ENCODE data around the gene MAFG. TPM values are rescaled to one million over a fixed set of nuclear protein-coding genes. Genes with fewer than 3 reads are reported as not detected.

MAFG gene
- total and polyA plus RNA-seq, 2 of the 13 experiments (the other 11 are each of a cell fraction or from before 2014, with no cell fraction given) = 14.5 to 20.0 TPM

- TF ChIP-seq ZNF780A (CRISPR knock-in tag; IDR thresholded peaks at IDR 0.05) (peak; percentile 94), MXI1 (IDR thresholded peaks at IDR 0.05; ENCODE audit: borderline replicate concordance, low read depth, low read length) (peak; percentile 78; the same call in 2 of the 3 replicates), RBAK (CRISPR knock-in tag; IDR thresholded peaks at IDR 0.05) (0 out of 2 replicates have a peak, but pooled peaks have one; percentile 44), CC2D1A (CRISPR knock-in tag; IDR thresholded peaks at IDR 0.05) (peak; percentile 74; the same call in 1 of the 2 replicates), ZBTB7B (CRISPR knock-in tag; IDR thresholded peaks at IDR 0.05) (0 out of 2 replicates have a peak, but pooled peaks have one; percentile 47), ZNF891 (CRISPR knock-in tag; IDR thresholded peaks at IDR 0.05) (peak; percentile 97), POLR2AphosphoS2 (IDR thresholded peaks at IDR 0.05; ENCODE audit: low read depth, low read length) (peak; percentile 84; the same call in 1 of the 2 replicates), ZNF747 (CRISPR knock-in tag; IDR thresholded peaks at IDR 0.05; ENCODE audit: borderline replicate concordance) (peak; percentile 70), ZNF562 (CRISPR knock-in tag; IDR thresholded peaks at IDR 0.05; ENCODE audit: borderline replicate concordance) (peak; percentile 59; the same call in 1 of the 2 replicates), HNRNPUL1 (IDR thresholded peaks at IDR 0.05; ENCODE audit: low read depth, low read length) (peak; percentile 71; the same call in 1 of the 2 replicates), SNAPC2 (CRISPR knock-in tag; IDR thresholded peaks at IDR 0.05) (peak; percentile 56; the same call in 1 of the 2 replicates), SKIL (CRISPR knock-in tag; IDR thresholded peaks at IDR 0.05; ENCODE audit: borderline replicate concordance) (peak; percentile 31), ZNF616 (CRISPR knock-in tag; IDR thresholded peaks at IDR 0.05; ENCODE audit: low read depth) (peak; percentile 94), GLMP (CRISPR knock-in tag; IDR thresholded peaks at IDR 0.05; ENCODE audit: borderline replicate concordance) (peak; percentile 80; the same call in 1 of the 2 replicates), NKX3-1 (CRISPR knock-in tag; IDR thresholded peaks at IDR 0.05) (peak; percentile 85), ZNF709 (CRISPR knock-in tag; IDR thresholded peaks at IDR 0.05) (peak; percentile 98), ZSCAN21 (CRISPR knock-in tag; IDR thresholded peaks at IDR 0.05; ENCODE audit: borderline replicate concordance) (peak; percentile 98), ZNF333 (CRISPR knock-in tag; IDR thresholded peaks at IDR 0.05; ENCODE audit: borderline replicate concordance) (peak; percentile 92; the same call in 1 of the 2 replicates), ARID5B (CRISPR knock-in tag; IDR thresholded peaks at IDR 0.05) (peak; percentile 63), ATF4 (CRISPR knock-in tag; IDR thresholded peaks at IDR 0.05) (peak in 1 of 2 experiments; percentile 56; a peak in 1 of 4 replicates)
Measured at GRCh38 chr17:81871387-81872230, 55.9 kb downstream of the MAFG start (continued).

Measured in HepG2 (cell line).